K562 (cell line): ENCODE data around the gene CAST. TPM values are rescaled to one million over a fixed set of nuclear protein-coding genes. Genes with fewer than 3 reads are reported as not detected.
A peak's percentile ranks its signal among the peaks of the same experiment; 100 is the strongest.

Source experiments
- ATF7 ChIP-seq: fragments of 450-650 bp; IDR thresholded peaks from 2 replicates; pipeline ENCODE4 v1.7.1; 2014; ENCODE audit warnings: mild to moderate bottlenecking, moderate library complexity
- CGGBP1 ChIP-seq: fragments of 250-450 bp; sonication (Bioruptor Pico); IDR thresholded peaks from 2 replicates; pipeline ENCODE4 v1.9.0; 2021; ENCODE audit warnings: mild to moderate bottlenecking
- HNRNPK ChIP-seq: fragments of 200-400 bp; formaldehyde crosslinking; IDR thresholded peaks from one replicate; pipeline ENCODE4 v1.6.1; 2018; ENCODE audit warnings: mild to moderate bottlenecking, low read depth, low read length; ENCODE audit not compliant: poor library complexity, severe bottlenecking
- MAFG ChIP-seq: fragments of 450-650 bp; conservative IDR thresholded peaks from 2 replicates; pipeline ENCODE4 v1.6.1; 2016; ENCODE audit warnings: missing genetic modification characterization, missing compliant biosample characterization
- NCOA2 ChIP-seq, 2 experiments: fragments of 450-650 bp; IDR thresholded peaks; 2 replicates each; pipeline ENCODE4 v1.6.1; 2018; ENCODE audit warnings: mild to moderate bottlenecking in 2 of 2, moderate library complexity in 1 of 2; ENCODE audit not compliant: partially characterized antibody in 2 of 2
- POLR2A ChIP-seq: fragments of 450-650 bp; conservative IDR thresholded peaks from 2 replicates; pipeline ENCODE4 v1.6.1; 2016
- RBM15 ChIP-seq: fragments of 200-400 bp; formaldehyde crosslinking; IDR thresholded peaks from 2 replicates; pipeline ENCODE4 v1.6.1; 2018; ENCODE audit warnings: mild to moderate bottlenecking, low read length, moderate library complexity; ENCODE audit not compliant: insufficient read depth
- RHOXF2B ChIP-seq: fragments of 250-450 bp; sonication (Bioruptor Pico); conservative IDR thresholded peaks from 2 replicates; pipeline ENCODE4 v1.5.1; 2021
- SAFB ChIP-seq: fragments of 200-400 bp; formaldehyde crosslinking; IDR thresholded peaks from 2 replicates; pipeline ENCODE4 v1.6.1; 2017; ENCODE audit warnings: low read depth, low read length, borderline replicate concordance
- SETDB1 ChIP-seq: IDR thresholded peaks from one replicate; pipeline ENCODE4 v1.6.1; 2012; ENCODE audit warnings: low read length, control low read depth, inconsistent platforms
- SIX5 ChIP-seq, 2 experiments: IDR thresholded peaks; 2 replicates each; pipeline ENCODE4 v1.6.1; 2011; ENCODE audit warnings: low read length in 2 of 2, borderline replicate concordance in 1 of 2, low read depth in 1 of 2, mild to moderate bottlenecking in 1 of 2, moderate library complexity in 1 of 2; ENCODE audit not compliant: insufficient read depth in 1 of 2
- SMARCA5 ChIP-seq: fragments of 450-650 bp; IDR thresholded peaks from 2 replicates; pipeline ENCODE4 v1.6.1; 2016
- SMARCE1 ChIP-seq: fragments of 450-650 bp; IDR thresholded peaks from 2 replicates; pipeline ENCODE4 v1.7.1; 2016; ENCODE audit warnings: mild to moderate bottlenecking
- TAF15 ChIP-seq: fragments of 200-400 bp; formaldehyde crosslinking; IDR thresholded peaks from 2 replicates; pipeline ENCODE4 v1.6.1; 2017; ENCODE audit warnings: mild to moderate bottlenecking, low read depth, low read length, moderate library complexity
- TBL1XR1 ChIP-seq, 2 experiments: IDR thresholded peaks; 2 replicates each; pipeline ENCODE4 v1.6.1; 2012; ENCODE audit warnings: improper control_type of control experiment in 2 of 2, low read length in 2 of 2, mild to moderate bottlenecking in 1 of 2
- TRIM24 ChIP-seq, 2 experiments: fragments of 450-650 bp; IDR thresholded peaks; 2 replicates each; pipeline ENCODE4 v1.6.1; 2016
- ZBTB17 ChIP-seq: fragments of 450-650 bp; formaldehyde crosslinking; IDR thresholded peaks from 2 replicates; pipeline ENCODE4 v1.4.0; 2020; ENCODE audit warnings: mild to moderate bottlenecking
- ZEB2 ChIP-seq: fragments of 450-650 bp; IDR thresholded peaks from 2 replicates; pipeline ENCODE4 v1.6.1; 2016
- ZNF175 ChIP-seq: fragments of 200-800 bp; sonication (Bioruptor generic); IDR thresholded peaks from 2 replicates; pipeline ENCODE4 v1.6.1; 2016; ENCODE audit warnings: low read depth, mild to moderate bottlenecking, missing genetic modification characterization, missing compliant biosample characterization
- ZNF785 ChIP-seq: fragments of 250-450 bp; sonication (Bioruptor Pico); IDR thresholded peaks from 2 replicates; pipeline ENCODE4 v1.4.0; 2020; ENCODE audit warnings: mild to moderate bottlenecking
- ZZZ3 ChIP-seq: fragments of 450-650 bp; IDR thresholded peaks from 2 replicates; pipeline ENCODE4 v1.6.1; 2016; ENCODE audit warnings: antibody characterized with exemption, mild to moderate bottlenecking, moderate library complexity
- polyA plus RNA-seq, 8 experiments: library from polyadenylated mRNA; depleted of rRNA in 4 of 8; stranded (reverse) in 5 of 8; unstranded in 3 of 8; fragments of >200 nt; fragmentation: Nextera tagmentation in 2 of 8; fragmentation: Illumina TruSeq in 1 of 8; extraction: Ambion mirVana in 2 of 8; extraction: Trizol in 1 of 8; gene quantifications; 2 replicates each; pipeline versions ENCODE4 v1.2.1 to v1.2.3, GENCODE V29; 2011 to 2014; ENCODE audit warnings: inconsistent platforms in 1 of 8, missing spikeins in 1 of 8
- total RNA-seq, 7 experiments: library from RNA; depleted of rRNA in 6 of 7; stranded (reverse); fragments of >200 nt in 6 of 7; fragmentation: Illumina TruSeq in 2 of 7; extraction: Trizol in 2 of 7; gene quantifications; 2 replicates each; pipeline versions ENCODE4 v1.2.1 to v1.2.3, GENCODE V29; 2011 to 2021; ENCODE audit warnings: low replicate concordance in 1 of 7
- TF ChIP-seq, protein P1 (sequence below): sonication (generic); formaldehyde crosslinking; IDR thresholded peaks from 2 replicates; pipeline ENCODE4 v1.8.0; 2022; ENCODE audit warnings: missing genetic modification reagents, mild to moderate bottlenecking, moderate library complexity, borderline replicate concordance
- TF ChIP-seq, protein P2 (sequence below): sonication (generic); formaldehyde crosslinking; IDR thresholded peaks from 2 replicates; pipeline ENCODE4 v1.8.1; 2023; ENCODE audit warnings: missing genetic modification reagents, mild to moderate bottlenecking, borderline replicate concordance

Gene CAST
- total and polyA plus RNA-seq, 9 of the 15 experiments (the other 6 are each of a cell fraction or from before 2014, with no cell fraction given), result 55.5 to 136 (median 86.1) TPM

DNA sequence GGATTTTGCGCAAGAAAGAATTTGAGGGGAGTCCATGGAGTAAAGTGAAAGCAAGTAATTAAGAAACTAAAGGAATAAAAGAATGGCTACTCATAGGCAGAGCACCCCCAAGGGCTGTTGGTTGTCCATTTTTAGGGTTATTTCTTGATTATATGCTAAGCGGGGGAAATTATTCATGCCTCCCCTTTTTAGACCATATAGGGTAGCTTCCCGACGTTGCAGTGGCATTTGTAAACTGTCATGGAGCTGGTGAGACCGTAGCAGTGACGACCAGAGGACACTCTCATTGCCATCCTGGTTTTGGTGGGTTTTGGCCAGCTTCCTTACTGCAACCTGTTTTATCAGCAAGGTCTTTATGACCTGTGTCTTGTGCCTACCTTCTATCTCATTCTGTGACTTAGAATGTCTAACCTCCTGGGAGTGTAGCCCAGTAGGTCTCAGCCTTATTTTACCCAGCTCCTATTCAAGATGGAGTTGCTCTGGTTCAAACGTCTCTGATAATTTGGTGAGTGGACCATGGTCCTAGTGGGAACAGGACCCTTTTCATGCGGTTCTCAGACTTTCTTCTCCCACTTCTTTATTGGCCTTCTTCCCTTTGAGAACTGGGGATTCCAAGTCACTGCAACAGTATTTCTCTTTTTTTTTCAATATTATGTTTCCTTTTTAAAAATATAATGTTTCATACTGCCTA, 146.8 kb downstream of the CAST start (continued):
- no peak for TF ChIP-seq SMARCE1
- no peak for TF ChIP-seq HNRNPK
- TF ChIP-seq CGGBP1, result peak; percentile 41; the same call in 1 of the 2 replicates
- no peak for TF ChIP-seq TRIM24 (IDR thresholded peaks at IDR 0.05)
- no peak for TF ChIP-seq TAF15
- no peak for TF ChIP-seq ZZZ3
- TF ChIP-seq TBL1XR1 (IDR thresholded peaks at IDR 0.05; ENCODE audit: low read length in 2 of 2), result no peak
- TF ChIP-seq, protein P1, sequence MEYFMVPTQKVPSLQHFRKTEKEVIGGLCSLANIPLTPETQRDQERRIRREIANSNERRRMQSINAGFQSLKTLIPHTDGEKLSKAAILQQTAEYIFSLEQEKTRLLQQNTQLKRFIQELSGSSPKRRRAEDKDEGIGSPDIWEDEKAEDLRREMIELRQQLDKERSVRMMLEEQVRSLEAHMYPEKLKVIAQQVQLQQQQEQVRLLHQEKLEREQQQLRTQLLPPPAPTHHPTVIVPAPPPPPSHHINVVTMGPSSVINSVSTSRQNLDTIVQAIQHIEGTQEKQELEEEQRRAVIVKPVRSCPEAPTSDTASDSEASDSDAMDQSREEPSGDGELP, result no peak
- TF ChIP-seq ATF7, result no peak
- TF ChIP-seq RHOXF2B (CRISPR knock-in tag), result peak; percentile 92
- no peak for TF ChIP-seq SAFB
- 0 out of 2 replicates have a peak, but pooled peaks have one; percentile 42 for TF ChIP-seq MAFG
- no peak for TF ChIP-seq POLR2A
- TF ChIP-seq RBM15, result no peak
- no peak for TF ChIP-seq SMARCA5
- no peak for TF ChIP-seq SETDB1
- TF ChIP-seq, protein P2, sequence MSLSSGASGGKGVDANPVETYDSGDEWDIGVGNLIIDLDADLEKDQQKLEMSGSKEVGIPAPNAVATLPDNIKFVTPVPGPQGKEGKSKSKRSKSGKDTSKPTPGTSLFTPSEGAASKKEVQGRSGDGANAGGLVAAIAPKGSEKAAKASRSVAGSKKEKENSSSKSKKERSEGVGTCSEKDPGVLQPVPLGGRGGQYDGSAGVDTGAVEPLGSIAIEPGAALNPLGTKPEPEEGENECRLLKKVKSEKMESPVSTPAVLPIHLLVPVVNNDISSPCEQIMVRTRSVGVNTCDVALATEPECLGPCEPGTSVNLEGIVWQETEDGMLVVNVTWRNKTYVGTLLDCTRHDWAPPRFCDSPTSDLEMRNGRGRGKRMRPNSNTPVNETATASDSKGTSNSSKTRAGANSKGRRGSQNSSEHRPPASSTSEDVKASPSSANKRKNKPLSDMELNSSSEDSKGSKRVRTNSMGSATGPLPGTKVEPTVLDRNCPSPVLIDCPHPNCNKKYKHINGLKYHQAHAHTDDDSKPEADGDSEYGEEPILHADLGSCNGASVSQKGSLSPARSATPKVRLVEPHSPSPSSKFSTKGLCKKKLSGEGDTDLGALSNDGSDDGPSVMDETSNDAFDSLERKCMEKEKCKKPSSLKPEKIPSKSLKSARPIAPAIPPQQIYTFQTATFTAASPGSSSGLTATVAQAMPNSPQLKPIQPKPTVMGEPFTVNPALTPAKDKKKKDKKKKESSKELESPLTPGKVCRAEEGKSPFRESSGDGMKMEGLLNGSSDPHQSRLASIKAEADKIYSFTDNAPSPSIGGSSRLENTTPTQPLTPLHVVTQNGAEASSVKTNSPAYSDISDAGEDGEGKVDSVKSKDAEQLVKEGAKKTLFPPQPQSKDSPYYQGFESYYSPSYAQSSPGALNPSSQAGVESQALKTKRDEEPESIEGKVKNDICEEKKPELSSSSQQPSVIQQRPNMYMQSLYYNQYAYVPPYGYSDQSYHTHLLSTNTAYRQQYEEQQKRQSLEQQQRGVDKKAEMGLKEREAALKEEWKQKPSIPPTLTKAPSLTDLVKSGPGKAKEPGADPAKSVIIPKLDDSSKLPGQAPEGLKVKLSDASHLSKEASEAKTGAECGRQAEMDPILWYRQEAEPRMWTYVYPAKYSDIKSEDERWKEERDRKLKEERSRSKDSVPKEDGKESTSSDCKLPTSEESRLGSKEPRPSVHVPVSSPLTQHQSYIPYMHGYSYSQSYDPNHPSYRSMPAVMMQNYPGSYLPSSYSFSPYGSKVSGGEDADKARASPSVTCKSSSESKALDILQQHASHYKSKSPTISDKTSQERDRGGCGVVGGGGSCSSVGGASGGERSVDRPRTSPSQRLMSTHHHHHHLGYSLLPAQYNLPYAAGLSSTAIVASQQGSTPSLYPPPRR, result no peak
- peak; percentile 97 for TF ChIP-seq ZNF175 (CRISPR knock-in tag)
- TF ChIP-seq NCOA2 (IDR thresholded peaks at IDR 0.05; ENCODE audit: partially characterized antibody in 2 of 2), result no peak
- 0 out of 2 replicates have a peak, but pooled peaks have one; percentile 21 for TF ChIP-seq ZNF785 (CRISPR knock-in tag)
- no peak for TF ChIP-seq SIX5 (IDR thresholded peaks at IDR 0.05; ENCODE audit: borderline replicate concordance in 1 of 2, insufficient read depth in 1 of 2, low read depth in 1 of 2, low read length in 2 of 2)
- TF ChIP-seq ZEB2, result no peak
- TF ChIP-seq ZBTB17 (CRISPR knock-in tag), result peak; percentile 97
